Heart left ventricle (tissue), 16 donors: Measurements from ENCODE around the gene ZNF267. TPM values are rescaled to one million over a fixed set of nuclear protein-coding genes. Genes with fewer than 3 reads are reported as not detected.
A peak's percentile ranks its signal among the peaks of the same experiment; 100 is the strongest.

Experiments used
- ATAC-seq, 4 donors: fragments of 200-7000 bp; cut with Tn5 transposase; one replicate each; pipeline ENCODE4 v1.9.1; 2020 to 2022; ENCODE audit warnings: moderate library complexity in 4 of 4, mild to moderate bottlenecking in 3 of 4, moderate number of reproducible peaks in 1 of 4
- DNase-seq, 5 donors: peaks; one replicate each; pipeline ENCODE4 v3.0.0-alpha.2; 2020
- H3K27ac ChIP-seq, 12 donors: fragments of 200-600 bp; sonication (generic) in 4 of 12; one replicate each; pipeline versions ENCODE4 v1.5.0 to v1.8.0; 2016 to 2022; ENCODE audit warnings: mild to moderate bottlenecking in 2 of 12
- H3K27me3 ChIP-seq, 9 donors: fragments of 200-600 bp; sonication (generic) in 2 of 9; one replicate each; pipeline versions ENCODE4 v1.5.1 to v1.8.0; 2016 to 2022; ENCODE audit warnings: mild to moderate bottlenecking in 3 of 9
- H3K36me3 ChIP-seq, 9 donors: fragments of 200-600 bp; sonication (generic) in 2 of 9; one replicate each; pipeline versions ENCODE4 v1.5.0 to v1.8.0; 2018 to 2022; ENCODE audit warnings: mild to moderate bottlenecking in 2 of 9
- H3K4me1 ChIP-seq, 12 donors: fragments of 200-600 bp; sonication (generic) in 4 of 12; one replicate each; pipeline versions ENCODE4 v1.5.0 to v1.8.0; 2016 to 2022; ENCODE audit warnings: mild to moderate bottlenecking in 3 of 12
- H3K4me3 ChIP-seq, 12 donors: fragments of 200-600 bp; sonication (generic) in 4 of 12; one replicate each; pipeline versions ENCODE4 v1.5.0 to v1.8.0; 2017 to 2022; ENCODE audit warnings: mild to moderate bottlenecking in 9 of 12, moderate library complexity in 4 of 12
- H3K9me3 ChIP-seq, 12 donors: fragments of 200-600 bp; sonication (generic) in 4 of 12; one replicate each; pipeline versions ENCODE4 v1.5.0 to v1.8.0; 2016 to 2022; ENCODE audit warnings: mild to moderate bottlenecking in 1 of 12
- CTCF ChIP-seq, 12 donors: fragments of 200-600 bp; sonication (generic) in 4 of 12; IDR thresholded peaks; one replicate each; pipeline versions ENCODE4 v1.5.0 to v1.8.0; 2018 to 2022; ENCODE audit warnings: antibody characterized with exemption in 12 of 12, mild to moderate bottlenecking in 5 of 12
- POLR2A ChIP-seq, 2 donors: fragments of 450-650 bp; IDR thresholded peaks; one replicate each; pipeline ENCODE4 v1.6.1; 2017; ENCODE audit warnings: antibody characterized with exemption in 2 of 2, mild to moderate bottlenecking in 2 of 2, moderate library complexity in 2 of 2
- WGBS, 4 donors: extraction: QIAGEN DNeasy Blood & Tissue Kit in 2 of 4; methylation state at CpG; one replicate each; pipeline versions ENCODE4 v1.1.5 to v1.1.7; 2013 to 2018; 5-methylcytosine and 5-hydroxymethylcytosine counted together
- intact Hi-C, 10 donors: fragments of 100-400 bp; cut with DNase I; formaldehyde crosslinking; loops; one replicate each; pipeline versions ENCODE4 v1.11.1 to v1.14.2; 2022
- polyA plus RNA-seq, 2 donors: library from polyadenylated mRNA; stranded (reverse); fragments of 200-250 nt; gene quantifications; one replicate each; pipeline ENCODE4 v1.2.3, GENCODE V29; 2013
- total RNA-seq, 9 donors: library from RNA; depleted of rRNA in 2 of 9; stranded (reverse); fragments of >200 nt in 2 of 9; fragmentation: NEBNext Ultra II Directional in 3 of 9; extraction: Animal tissue kit (Norgen Biotek cat#: 25700) in 3 of 9; gene quantifications; one replicate each; pipeline versions ENCODE4 v1.1.0 to v1.2.4, GENCODE V29; 2016 to 2023
- donor health status: ischemic (EF 13 %, LVEDD 7.1; RV severe dilation, severe dysfunction).
- donor health status: healthy with polysubstance abuse.
- donor health status: DM: no; HTN: yes; CAD: no.
- donor health status: DM: no; HTN: no; CAD: no.
- donor health status: ischemic (EF 25% LVEDD 6.9; RV normal size, moderate dysfunction).
- donor health status: ischemic (EF 25% LVEDD 5.7; RV mildly dilated, moderate dysfunction).
- donor health status: healthy.
- donor health status: DM: yes; HTN: yes; CAD: no.
- donor health status: ischemic (EF 35%, LVEDD 5.7; RV mildly dilated, moderate dysfunction).
- donor health status: nonischemic (EF 11% LVEDD 7.7; RV severe dilation, severe dysfunction).
- donor health status: DM: yes; HTN: yes; CAD: no.
- donor health status: PGD.
- donor health status: ischemic (EF 29% LVEDD 5.4; RV normal size, mild dysfunction).
- donor health status: nonischemic (EF 23%, LVEDD 6.1; RV moderate dilation, normal function).

The ZNF267 gene
- total and polyA plus RNA-seq, 11 donors: 1.6 to 22.6 (median 5.3) TPM

GRCh38 chr16:31875928-31876547 is 2.4 kb downstream of the ZNF267 start:
- Histone ChIP-seq H3K27me3 (no peaks in the 10 kb centered on the region), H3K27ac (peak overlapping the region in 1 of 12 donors; percentile 98), H3K4me1 (peaks cover 5 to 74% (median 38%) of the 10 kb centered on the region in 12 donors), H3K4me3 (peak overlapping the region in 3 of 12 donors; percentile 98 to 100 (median 100)), H3K9me3 (no peaks in the 10 kb centered on the region), H3K36me3 (peaks cover 0 to 29% (median 0%) of the 10 kb centered on the region in 9 donors)
- TF ChIP-seq CTCF (IDR thresholded peaks at IDR 0.05): peak in 1 of 12 donors; percentile 18
- no peak for TF ChIP-seq POLR2A (IDR thresholded peaks at IDR 0.05)
- ATAC-seq (no peak), DNase-seq (no peak)
- intact Hi-C loops: loop anchor here in 8 of 10 donors (10.0 kb wide), 5 partner anchors 161 to 891 kb away; partner anchors contain the start of genes ARMC5 (in 2 of the 8), RUSF1 (in 2 of the 8) and HSD3B7 (in 1 of the 8)
- 87 to 92% (median 88%) methylated on average over 4 of the region's 4 CpGs for WGBS, 4 donors

GRCh38 chr16:31876951-31877828 is 3.6 kb downstream of the ZNF267 start:
- peaks cover 5 to 80% (median 39%) of the 10 kb centered on the region in 12 donors for H3K4me1 ChIP-seq

GRCh38 chr16:31877876-31878642 is 4.5 kb downstream of the ZNF267 start:
- Histone ChIP-seq H3K9me3 (no peaks in the 10 kb centered on the region), H3K27ac (peak overlapping the region in 4 of 12 donors; percentile 9 to 98 (median 51)), H3K27me3 (no peaks in the 10 kb centered on the region), H3K36me3 (peaks cover 0 to 41% (median 0%) of the 10 kb centered on the region in 9 donors), H3K4me1 (peaks cover 5 to 78% (median 38%) of the 10 kb centered on the region in 12 donors), H3K4me3 (peak overlapping the region in 1 of 12 donors; percentile 98)
- DNase-seq: no peak
- no peak for ATAC-seq
- WGBS, 4 donors: 86 to 94% (median 89%) methylated on average over 9 of the region's 9 CpGs
- TF ChIP-seq CTCF (IDR thresholded peaks at IDR 0.05) (no peak), POLR2A (IDR thresholded peaks at IDR 0.05) (no peak)
- intact Hi-C loops: loop anchor here in 8 of 10 donors (10.0 kb wide), 5 partner anchors 163 to 893 kb away; partner anchors contain the start of genes ARMC5 (in 2 of the 8), RUSF1 (in 2 of the 8) and HSD3B7 (in 1 of the 8)

More at GRCh38 chr16:31876951-31877828, 3.6 kb downstream of the ZNF267 start:
- Histone ChIP-seq H3K27ac (peak overlapping the region in 4 of 12 donors; percentile 9 to 98 (median 34)), H3K4me3 (peak overlapping the region in 2 of 12 donors; percentile 9 to 98), H3K27me3 (no peaks in the 10 kb centered on the region), H3K9me3 (no peaks in the 10 kb centered on the region), H3K36me3 (peaks cover 0 to 37% (median 0%) of the 10 kb centered on the region in 9 donors)
- 65 to 75% (median 68%) methylated on average over 5 of the region's 5 CpGs for WGBS, 4 donors
- TF ChIP-seq POLR2A (IDR thresholded peaks at IDR 0.05): no peak
- no peak for TF ChIP-seq CTCF (IDR thresholded peaks at IDR 0.05)
- intact Hi-C loops: loop anchor here in 8 of 10 donors (10.0 kb wide), 5 partner anchors 162 to 892 kb away; partner anchors contain the start of genes ARMC5 (in 2 of the 8), RUSF1 (in 2 of the 8) and HSD3B7 (in 1 of the 8)
- DNase-seq (no peak), ATAC-seq (no peak)
